ENCODE measurements around the gene TENM3.

TENM3 gene

GRCh38 chr4:182448281-182449151 lies 205.3 kb downstream of the TENM3 start:
- H2AFZ ChIP-seq (ENCODE audit: low read depth, low read length, severe bottlenecking) = no peak overlapping the region
- no peaks in the 10 kb centered on the region for H3K79me2 ChIP-seq (ENCODE audit: insufficient read depth, low read length)
- no peaks in the 10 kb centered on the region for H3K27me3 ChIP-seq (ENCODE audit: low read length)
- TF ChIP-seq CTCF (IDR thresholded peaks at IDR 0.05; ENCODE audit: insufficient read depth, low read length, poor library complexity, severe bottlenecking) (no peak), EZH2phosphoT487 (conservative IDR thresholded peaks at IDR 0.05; ENCODE audit: low read length) (no peak)
- no peaks in the 10 kb centered on the region for H3F3A ChIP-seq (ENCODE audit: insufficient read depth)
- no peak overlapping the region for H3K4me3 ChIP-seq (ENCODE audit: insufficient read depth, low read length, poor library complexity, severe bottlenecking)
- no peaks in the 10 kb centered on the region for H4K20me1 ChIP-seq (ENCODE audit: low read depth, low read length)
- H3K36me3 ChIP-seq (ENCODE audit: low read length) = no peaks in the 10 kb centered on the region
- H3K9me2 ChIP-seq (replicated peaks; ENCODE audit: insufficient read depth, low read length) = no peaks in the 10 kb centered on the region
- no peak overlapping the region for H3K4me2 ChIP-seq (ENCODE audit: low read depth, low read length, poor library complexity, severe bottlenecking)
- no peak overlapping the region for H3K27ac ChIP-seq (ENCODE audit: low read depth, low read length)
- no peak overlapping the region for H3K9ac ChIP-seq (ENCODE audit: low read length)
- no peaks in the 10 kb centered on the region for H3K9me3 ChIP-seq (ENCODE audit: insufficient read depth, low read length)

GRCh38 chr4:182449186-182449929 lies 206.2 kb downstream of the TENM3 start:
- no peak overlapping the region for H3K4me2 ChIP-seq (ENCODE audit: low read depth, low read length, poor library complexity, severe bottlenecking)
- H3K4me3 ChIP-seq (ENCODE audit: insufficient read depth, low read length, poor library complexity, severe bottlenecking) = no peak overlapping the region
- no peaks in the 10 kb centered on the region for H3K79me2 ChIP-seq (ENCODE audit: insufficient read depth, low read length)
- no peaks in the 10 kb centered on the region for H3F3A ChIP-seq (ENCODE audit: insufficient read depth)
- no peak overlapping the region for H2AFZ ChIP-seq (ENCODE audit: low read depth, low read length, severe bottlenecking)
- H3K9me2 ChIP-seq (replicated peaks; ENCODE audit: insufficient read depth, low read length) = no peaks in the 10 kb centered on the region
- TF ChIP-seq EZH2phosphoT487 (conservative IDR thresholded peaks at IDR 0.05; ENCODE audit: low read length) (no peak), CTCF (IDR thresholded peaks at IDR 0.05; ENCODE audit: insufficient read depth, low read length, poor library complexity, severe bottlenecking) (no peak)
- no peak overlapping the region for H3K27ac ChIP-seq (ENCODE audit: low read depth, low read length)
- no peaks in the 10 kb centered on the region for H3K27me3 ChIP-seq (ENCODE audit: low read length)
- H4K20me1 ChIP-seq (ENCODE audit: low read depth, low read length) = no peaks in the 10 kb centered on the region
- no peak overlapping the region for H3K9ac ChIP-seq (ENCODE audit: low read length)
- no peaks in the 10 kb centered on the region for H3K36me3 ChIP-seq (ENCODE audit: low read length)
- no peaks in the 10 kb centered on the region for H3K9me3 ChIP-seq (ENCODE audit: insufficient read depth, low read length)

GRCh38 chr4:182449930-182450439 lies 206.8 kb downstream of the TENM3 start:
- TF ChIP-seq EZH2phosphoT487 (conservative IDR thresholded peaks at IDR 0.05; ENCODE audit: low read length) (no peak), CTCF (IDR thresholded peaks at IDR 0.05; ENCODE audit: insufficient read depth, low read length, poor library complexity, severe bottlenecking) (no peak)
- no peaks in the 10 kb centered on the region for H3K27me3 ChIP-seq (ENCODE audit: low read length)
- no peak overlapping the region for H3K4me3 ChIP-seq (ENCODE audit: insufficient read depth, low read length, poor library complexity, severe bottlenecking)
- H3K79me2 ChIP-seq (ENCODE audit: insufficient read depth, low read length) = no peaks in the 10 kb centered on the region
- H3K4me2 ChIP-seq (ENCODE audit: low read depth, low read length, poor library complexity, severe bottlenecking) = no peak overlapping the region
- no peak overlapping the region for H3K27ac ChIP-seq (ENCODE audit: low read depth, low read length)
- H3K9me3 ChIP-seq (ENCODE audit: insufficient read depth, low read length) = no peaks in the 10 kb centered on the region
- H3F3A ChIP-seq (ENCODE audit: insufficient read depth) = no peaks in the 10 kb centered on the region
- H4K20me1 ChIP-seq (ENCODE audit: low read depth, low read length) = no peaks in the 10 kb centered on the region
- H3K9ac ChIP-seq (ENCODE audit: low read length) = no peak overlapping the region
- H2AFZ ChIP-seq (ENCODE audit: low read depth, low read length, severe bottlenecking) = no peak overlapping the region
- H3K36me3 ChIP-seq (ENCODE audit: low read length) = no peaks in the 10 kb centered on the region
- no peaks in the 10 kb centered on the region for H3K9me2 ChIP-seq (replicated peaks; ENCODE audit: insufficient read depth, low read length)
